GM12878 (cell line): ENCODE measurements around the gene HTATIP2. TPM values are rescaled to one million over a fixed set of nuclear protein-coding genes. Genes with fewer than 3 reads are reported as not detected.

Experiments used
- ATAC-seq: fragments of 200-7000 bp; cut with Tn5 transposase; 3 replicates; pipeline ENCODE4 v1.9.1; 2020; ENCODE audit warnings: mild to moderate bottlenecking, moderate library complexity
- BruUV-seq: library from RNA; stranded (reverse); fragments of 400-500 nt; replicated peaks from 2 replicates; lab custom pipeline; 2021; lab: Mats Ljungman, UMichigan
- CTCF ChIA-PET: fragments of 300-600 bp; sonication (Branson Sonifier 250); formaldehyde crosslinking; extraction: SDS; loops from one replicate; lab custom pipeline; 2021; ENCODE audit warnings: inconsistent platforms; lab: Yijun Ruan, JAX
- POLR2A ChIA-PET: fragments of 350-600 bp; formaldehyde crosslinking; extraction: SDS; loops from one replicate; lab custom pipeline; 2021; ENCODE audit warnings: inconsistent platforms; lab: Charles Lee
- RAD21 ChIA-PET: fragments of 300-600 bp; sonication (Branson Sonifier 250); formaldehyde crosslinking; loops from one replicate; lab custom pipeline; 2023; ENCODE audit warnings: antibody characterized with exemption; ENCODE audit not compliant: unreplicated experiment; lab: Charles Lee
- SMC1A ChIA-PET: fragments of 300-600 bp; sonication (Branson Sonifier 250); formaldehyde crosslinking; loops from one replicate; lab custom pipeline; 2023; ENCODE audit not compliant: unreplicated experiment, uncharacterized antibody; lab: Charles Lee
- DNase-seq: peaks from one replicate; pipeline ENCODE4 v3.0.0-alpha.2; 2011; ENCODE audit warnings: low read depth, low spot score
- FAIRE-seq: peaks from 3 replicates; lab custom pipeline; 2011; peaks lifted over from hg19 to GRCh38; lab: Jason Lieb, UNC
- H2AFZ ChIP-seq: 2 replicates; pipeline ENCODE4 v1.6.0; 2011; ENCODE audit warnings: low read depth, low read length, control low read depth; ENCODE audit not compliant: control insufficient read depth
- H3K27ac ChIP-seq: 2 replicates; pipeline ENCODE4 v1.5.1; 2011; ENCODE audit warnings: control low read depth; ENCODE audit not compliant: control insufficient read depth, insufficient read depth
- H3K27me3 ChIP-seq, 2 experiments: replicated peaks in 1 of 2; 2 replicates each; pipeline versions ENCODE4 v1.6.0 to v1.6.1; 2011; ENCODE audit warnings: low read length in 1 of 2; ENCODE audit not compliant: control insufficient read depth in 2 of 2, insufficient read depth in 2 of 2
- H3K36me3 ChIP-seq, 2 experiments: 2 replicates each; pipeline ENCODE4 v1.5.1; 2011; ENCODE audit warnings: low read length in 1 of 2; ENCODE audit not compliant: control insufficient read depth in 2 of 2, insufficient read depth in 2 of 2
- H3K4me1 ChIP-seq: 2 replicates; pipeline ENCODE4 v1.6.1; 2011; ENCODE audit warnings: mild to moderate bottlenecking, low read length, moderate library complexity, mixed read lengths; ENCODE audit not compliant: control insufficient read depth, insufficient read depth
- H3K4me2 ChIP-seq: 2 replicates; pipeline ENCODE4 v1.6.0; 2011; ENCODE audit warnings: control low read depth; ENCODE audit not compliant: control insufficient read depth, insufficient read depth
- H3K4me3 ChIP-seq: fragments of 200-600 bp; sonication (generic); 2 replicates; pipeline ENCODE4 v1.5.1; 2016
- H3K79me2 ChIP-seq: 2 replicates; pipeline ENCODE4 v1.6.0; 2011; ENCODE audit warnings: low read length; ENCODE audit not compliant: control insufficient read depth, insufficient read depth
- H3K9ac ChIP-seq: 2 replicates; pipeline ENCODE4 v1.8.0; 2011; ENCODE audit warnings: low read length, control low read depth, mixed read lengths; ENCODE audit not compliant: control insufficient read depth, insufficient read depth
- H3K9me3 ChIP-seq: replicated peaks from 3 replicates; pipeline ENCODE4 v1.5.1; 2011; ENCODE audit warnings: mild to moderate bottlenecking, low read length; ENCODE audit not compliant: control insufficient read depth, insufficient read depth
- H4K20me1 ChIP-seq: 2 replicates; pipeline ENCODE4 v1.6.0; 2011; ENCODE audit not compliant: control insufficient read depth, insufficient read depth
- ATF7 ChIP-seq: fragments of 450-650 bp; IDR thresholded peaks from 2 replicates; pipeline ENCODE4 v1.6.1; 2016; ENCODE audit warnings: low read depth, mild to moderate bottlenecking
- BMI1 ChIP-seq: fragments of 450-650 bp; IDR thresholded peaks from 2 replicates; pipeline ENCODE4 v1.6.1; 2016; ENCODE audit warnings: mild to moderate bottlenecking, moderate library complexity, borderline replicate concordance
- BRCA1 ChIP-seq: IDR thresholded peaks from 2 replicates; pipeline ENCODE4 v1.6.1; 2011; ENCODE audit warnings: low read depth, low read length, improper control_type of control experiment
- FOXK2 ChIP-seq: fragments of 450-650 bp; IDR thresholded peaks from 2 replicates; pipeline ENCODE4 v1.6.1; 2017; ENCODE audit warnings: mild to moderate bottlenecking, moderate library complexity
- HDGF ChIP-seq: fragments of 450-650 bp; IDR thresholded peaks from 2 replicates; pipeline ENCODE4 v1.6.1; 2016; ENCODE audit warnings: antibody characterized with exemption
- JUND ChIP-seq: IDR thresholded peaks from 2 replicates; pipeline ENCODE4 v1.6.1; 2012; ENCODE audit warnings: low read depth, mild to moderate bottlenecking, low read length, improper control_type of control experiment, moderate library complexity
- PKNOX1 ChIP-seq: fragments of 450-650 bp; IDR thresholded peaks from 2 replicates; pipeline ENCODE4 v1.6.1; 2016; ENCODE audit warnings: mild to moderate bottlenecking
- POLR2A ChIP-seq: IDR thresholded peaks from 2 replicates; pipeline ENCODE4 v1.6.1; 2011; ENCODE audit warnings: low read depth, mild to moderate bottlenecking, low read length
- POU2F2 ChIP-seq: IDR thresholded peaks from 3 replicates; pipeline ENCODE4 v1.6.1; 2011; ENCODE audit warnings: low read depth, mild to moderate bottlenecking, low read length, borderline replicate concordance
- RAD21 ChIP-seq: IDR thresholded peaks from 2 replicates; pipeline ENCODE4 v1.6.1; 2011; ENCODE audit warnings: mild to moderate bottlenecking, low read depth, low read length, moderate library complexity; ENCODE audit not compliant: insufficient read depth
- SPI1 ChIP-seq: IDR thresholded peaks from 2 replicates; pipeline ENCODE4 v1.6.1; 2011; ENCODE audit warnings: low read depth, mild to moderate bottlenecking, low read length, moderate library complexity, borderline replicate concordance; ENCODE audit not compliant: insufficient read depth
- SREBF1 ChIP-seq: IDR thresholded peaks from 2 replicates; pipeline ENCODE4 v1.6.1; 2012; ENCODE audit warnings: mild to moderate bottlenecking, low read length
- STAT3 ChIP-seq: IDR thresholded peaks from 2 replicates; pipeline ENCODE4 v1.6.1; 2011; ENCODE audit warnings: low read depth, low read length, improper control_type of control experiment
- ZNF622 ChIP-seq: fragments of 450-650 bp; IDR thresholded peaks from 2 replicates; pipeline ENCODE4 v1.6.1; 2017; ENCODE audit warnings: mild to moderate bottlenecking, inconsistent platforms
- WGBS: methylation state at CpG from one replicate; pipeline ENCODE4 v1.1.6; 2016; ENCODE audit warnings: low lambda C conversion rate; ENCODE audit not compliant: insufficient replicate concordance, insufficient coverage; ENCODE audit errors: missing lambda C conversion rate; 5-methylcytosine and 5-hydroxymethylcytosine counted together
- in situ Hi-C: fragments of 300-500 bp; cut with MboI; formaldehyde crosslinking; loops from 9 replicates; pipeline ENCODE4 v1.14.3; 2018; ENCODE audit warnings: mixed read lengths
- intact Hi-C: fragments of 100-400 bp; cut with micrococcal nuclease; formaldehyde crosslinking; loops from one replicate; pipeline ENCODE4 v1.14.2; 2022; ENCODE audit not compliant: unreplicated experiment
- polyA plus RNA-seq, 11 experiments: library from polyadenylated mRNA; depleted of rRNA in 4 of 11; unstranded in 6 of 11; stranded (reverse) in 5 of 11; fragments of >200 nt; fragmentation: Nextera tagmentation in 4 of 11; fragmentation: Illumina TruSeq in 1 of 11; extraction: Ambion mirVana in 4 of 11; extraction: Trizol in 1 of 11; gene quantifications; 1 replicate in 1 of 11; 2 replicates in 10 of 11; pipeline versions ENCODE4 v1.2.1 to v1.2.3, GENCODE V29; 2011 to 2016; ENCODE audit warnings: inconsistent platforms in 2 of 11, missing spikeins in 2 of 11, low read depth in 1 of 11
- total RNA-seq, 4 experiments: library from RNA; depleted of rRNA in 3 of 4; stranded (reverse); fragments of >200 nt in 3 of 4; fragmentation: Illumina TruSeq in 1 of 4; extraction: Trizol in 1 of 4; gene quantifications; 2 replicates each; pipeline versions ENCODE4 v1.2.1 to v1.2.3, GENCODE V29; 2013 to 2021
- TF ChIP-seq, protein P1 (sequence below): IDR thresholded peaks from 2 replicates; pipeline ENCODE4 v1.6.1; 2012; ENCODE audit warnings: low read length, inconsistent platforms
- TF ChIP-seq, protein P2 (sequence below): fragments of 150-350 bp; IDR thresholded peaks from 2 replicates; pipeline ENCODE4 v1.6.1; 2016; ENCODE audit warnings: low read depth, low read length

Gene HTATIP2
- total and polyA plus RNA-seq, 10 of the 15 experiments (the other 5 are each of a cell fraction or from before 2014, with no cell fraction given): 25.4 to 58.5 (median 42.2) TPM

DNA sequence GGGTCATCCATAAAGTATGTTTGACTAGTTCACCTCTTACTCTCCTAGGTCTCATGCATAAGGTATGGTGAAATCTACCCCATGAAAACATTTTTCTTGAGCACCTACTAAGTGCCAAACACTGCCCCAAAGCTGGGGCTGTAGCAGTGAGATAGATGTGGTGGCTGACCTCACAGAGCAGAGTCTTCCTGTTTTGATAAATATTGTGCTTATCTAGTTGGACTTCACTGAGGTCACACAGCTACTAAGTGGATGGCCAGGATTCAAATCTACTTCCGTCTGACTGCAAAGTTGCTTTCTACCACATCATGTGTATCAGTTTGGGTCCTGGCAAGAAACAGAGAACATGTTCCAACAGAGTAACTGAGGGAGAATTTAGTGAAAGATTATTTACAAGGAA lies 6.4 kb upstream of the HTATIP2 start:
- TF ChIP-seq SPI1: no peak
- TF ChIP-seq, protein P1, sequence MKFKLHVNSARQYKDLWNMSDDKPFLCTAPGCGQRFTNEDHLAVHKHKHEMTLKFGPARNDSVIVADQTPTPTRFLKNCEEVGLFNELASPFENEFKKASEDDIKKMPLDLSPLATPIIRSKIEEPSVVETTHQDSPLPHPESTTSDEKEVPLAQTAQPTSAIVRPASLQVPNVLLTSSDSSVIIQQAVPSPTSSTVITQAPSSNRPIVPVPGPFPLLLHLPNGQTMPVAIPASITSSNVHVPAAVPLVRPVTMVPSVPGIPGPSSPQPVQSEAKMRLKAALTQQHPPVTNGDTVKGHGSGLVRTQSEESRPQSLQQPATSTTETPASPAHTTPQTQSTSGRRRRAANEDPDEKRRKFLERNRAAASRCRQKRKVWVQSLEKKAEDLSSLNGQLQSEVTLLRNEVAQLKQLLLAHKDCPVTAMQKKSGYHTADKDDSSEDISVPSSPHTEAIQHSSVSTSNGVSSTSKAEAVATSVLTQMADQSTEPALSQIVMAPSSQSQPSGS: no peak
- no peak for TF ChIP-seq FOXK2
- TF ChIP-seq JUND: no peak
- TF ChIP-seq POLR2A: no peak
- TF ChIP-seq ATF7: no peak
- no peak for TF ChIP-seq HDGF
- no peak for TF ChIP-seq BRCA1
- no peak for TF ChIP-seq RAD21
- no peak for TF ChIP-seq POU2F2
- TF ChIP-seq SREBF1: no peak
- TF ChIP-seq BMI1: no peak
- TF ChIP-seq PKNOX1: no peak
- TF ChIP-seq, protein P2, sequence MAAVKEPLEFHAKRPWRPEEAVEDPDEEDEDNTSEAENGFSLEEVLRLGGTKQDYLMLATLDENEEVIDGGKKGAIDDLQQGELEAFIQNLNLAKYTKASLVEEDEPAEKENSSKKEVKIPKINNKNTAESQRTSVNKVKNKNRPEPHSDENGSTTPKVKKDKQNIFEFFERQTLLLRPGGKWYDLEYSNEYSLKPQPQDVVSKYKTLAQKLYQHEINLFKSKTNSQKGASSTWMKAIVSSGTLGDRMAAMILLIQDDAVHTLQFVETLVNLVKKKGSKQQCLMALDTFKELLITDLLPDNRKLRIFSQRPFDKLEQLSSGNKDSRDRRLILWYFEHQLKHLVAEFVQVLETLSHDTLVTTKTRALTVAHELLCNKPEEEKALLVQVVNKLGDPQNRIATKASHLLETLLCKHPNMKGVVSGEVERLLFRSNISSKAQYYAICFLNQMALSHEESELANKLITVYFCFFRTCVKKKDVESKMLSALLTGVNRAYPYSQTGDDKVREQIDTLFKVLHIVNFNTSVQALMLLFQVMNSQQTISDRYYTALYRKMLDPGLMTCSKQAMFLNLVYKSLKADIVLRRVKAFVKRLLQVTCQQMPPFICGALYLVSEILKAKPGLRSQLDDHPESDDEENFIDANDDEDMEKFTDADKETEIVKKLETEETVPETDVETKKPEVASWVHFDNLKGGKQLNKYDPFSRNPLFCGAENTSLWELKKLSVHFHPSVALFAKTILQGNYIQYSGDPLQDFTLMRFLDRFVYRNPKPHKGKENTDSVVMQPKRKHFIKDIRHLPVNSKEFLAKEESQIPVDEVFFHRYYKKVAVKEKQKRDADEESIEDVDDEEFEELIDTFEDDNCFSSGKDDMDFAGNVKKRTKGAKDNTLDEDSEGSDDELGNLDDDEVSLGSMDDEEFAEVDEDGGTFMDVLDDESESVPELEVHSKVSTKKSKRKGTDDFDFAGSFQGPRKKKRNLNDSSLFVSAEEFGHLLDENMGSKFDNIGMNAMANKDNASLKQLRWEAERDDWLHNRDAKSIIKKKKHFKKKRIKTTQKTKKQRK: no peak
- TF ChIP-seq STAT3: no peak
- TF ChIP-seq ZNF622: no peak
- ChIA-PET SMC1A (interaction anchor here (1.6 kb wide), 1 partner anchor 405 kb away, joined by 4 read pairs; no protein-coding TSS in a partner anchor), RAD21 (no interaction called here), CTCF (interaction anchor here (0.5 to 4.5 kb wide), 3 partner anchors 47 to 229 kb away, joined by 3 to 28 read pairs (median 10); no protein-coding TSS in a partner anchor), POLR2A (interaction anchor here (0.7 kb wide), 1 partner anchor 215 kb away, joined by 3 read pairs; no protein-coding TSS in a partner anchor)
- FAIRE-seq: no peak
- Histone ChIP-seq H3K36me3 (no peaks in the 10 kb centered on the region), H3K79me2 (no peaks in the 10 kb centered on the region), H3K9ac (no peak overlapping the region), H3K9me3 (no peaks in the 10 kb centered on the region; the same call in 2 of the 3 replicates), H4K20me1 (no peaks in the 10 kb centered on the region), H3K4me1 (no peaks in the 10 kb centered on the region), H2AFZ (no peak overlapping the region), H3K4me2 (no peak overlapping the region), H3K27ac (no peak overlapping the region), H3K4me3 (no peak overlapping the region), H3K27me3 (no peaks in the 10 kb centered on the region)
- no peak for DNase-seq
- BruUV-seq: no TSS peak
- in situ Hi-C loops (loop anchor here (10.0 kb wide), 1 partner anchor 412 kb away; no protein-coding TSS in a partner anchor), intact Hi-C loops (loop anchor here (10.0 kb wide), 1 partner anchor 402 kb away; no protein-coding TSS in a partner anchor)
- no peak for ATAC-seq
- 57% methylated on average over 1 of the region's 1 CpG for WGBS
